ENCODE data around the gene FAH.
"Not testable (repeated sequence)": the region's sequence is repeated elsewhere in the genome, so short reads cannot be mapped to it uniquely, and the experiment has no call there.

FAH gene

GRCh38 chr15:80152896-80153876 is at the start of gene FAH:
FAH (plus strand) TSS chr15:80152999; CDS start chr15:80153055, 56 bp downstream.
- DNase-seq = peak in 5 of 14 donors; percentile 23 to 84 (median 56)

GRCh38 chr15:80105193-80105592 is 47.6 kb upstream of the FAH start:
- no peak for DNase-seq

GRCh38 chr15:80105595-80105994 is 47.2 kb upstream of the FAH start:
- no peak for DNase-seq

GRCh38 chr15:80106051-80106450 is 46.7 kb upstream of the FAH start:
- no peak for DNase-seq

- no peak for DNase-seq
Measured at GRCh38 chr15:80107204-80107603, 45.6 kb upstream of the FAH start.

GRCh38 chr15:80107774-80108173 is 45.0 kb upstream of the FAH start:
- DNase-seq = no peak

- DNase-seq = no peak
Measured at GRCh38 chr15:80109388-80109787, 43.4 kb upstream of the FAH start.

GRCh38 chr15:80110920-80111319 is 41.9 kb upstream of the FAH start:
- DNase-seq = no peak

- DNase-seq = no peak
Measured at GRCh38 chr15:80114114-80114513, 38.7 kb upstream of the FAH start.

- DNase-seq = no peak
Measured at GRCh38 chr15:80115021-80115420, 37.8 kb upstream of the FAH start.

GRCh38 chr15:80118956-80119355 is 33.8 kb upstream of the FAH start:
- peak in 1 of 14 donors; percentile 49 for DNase-seq

GRCh38 chr15:80120636-80121035 is 32.2 kb upstream of the FAH start:
- DNase-seq = no peak

- no peak for DNase-seq
Measured at GRCh38 chr15:80121546-80121945, 31.3 kb upstream of the FAH start.

- DNase-seq = no peak
Measured at GRCh38 chr15:80123034-80123433, 29.8 kb upstream of the FAH start.

- not testable (repeated sequence) for DNase-seq
Measured at GRCh38 chr15:80127253-80127652, 25.5 kb upstream of the FAH start.

GRCh38 chr15:80127911-80128310 is 24.9 kb upstream of the FAH start:
- no peak for DNase-seq

- no peak for DNase-seq
Measured at GRCh38 chr15:80132382-80132781, 20.4 kb upstream of the FAH start.

GRCh38 chr15:80136854-80137253 is 15.9 kb upstream of the FAH start:
- no peak for DNase-seq

- DNase-seq = no peak
Measured at GRCh38 chr15:80138961-80139360, 13.8 kb upstream of the FAH start.

- DNase-seq = no peak
Measured at GRCh38 chr15:80140909-80141308, 11.9 kb upstream of the FAH start.

GRCh38 chr15:80141916-80142598 is 10.7 kb upstream of the FAH start:
- DNase-seq = no peak

GRCh38 chr15:80142646-80143045 is 10.2 kb upstream of the FAH start:
- DNase-seq = no peak

GRCh38 chr15:80151148-80151547 is 1.7 kb upstream of the FAH start:
- no peak for DNase-seq

GRCh38 chr15:80151576-80151975 is 1.2 kb upstream of the FAH start:
- no peak for DNase-seq
